H1 (cell line): ENCODE data around the gene NUP210. TPM values are rescaled to one million over a fixed set of nuclear protein-coding genes. Genes with fewer than 3 reads are reported as not detected.

Source experiments
- BACH1 ChIP-seq: IDR thresholded peaks from 2 replicates; pipeline ENCODE4 v1.6.1; 2012; ENCODE audit warnings: low read length, improper control_type of control experiment
- CHD7 ChIP-seq: fragments of 300-600 bp; sonication (generic); IDR thresholded peaks from 2 replicates; pipeline ENCODE4 v1.7.1; 2012; ENCODE audit warnings: low read length, moderate library complexity, mild to moderate bottlenecking, inconsistent platforms; ENCODE audit not compliant: insufficient replicate concordance
- KDM5A ChIP-seq: fragments of 200-600 bp; IDR thresholded peaks from 2 replicates; pipeline ENCODE4 v1.7.1; 2012; ENCODE audit warnings: mild to moderate bottlenecking, low read length, inconsistent platforms, mixed read lengths
- SIRT6 ChIP-seq: IDR thresholded peaks from one replicate; pipeline ENCODE4 v1.7.1; 2012; ENCODE audit warnings: low read length, inconsistent platforms
- TEAD4 ChIP-seq: IDR thresholded peaks from 2 replicates; pipeline ENCODE4 v1.6.1; 2012; ENCODE audit warnings: low read depth, low read length, inconsistent platforms, mixed read lengths
- polyA plus RNA-seq, 7 experiments: library from polyadenylated mRNA; depleted of rRNA in 3 of 7; stranded (reverse) in 5 of 7; unstranded in 2 of 7; fragments of >200 nt in 5 of 7; fragments of 200-250 nt in 2 of 7; gene quantifications; 1 replicate in 5 of 7; 2 replicates in 1 of 7; 4 replicates in 1 of 7; pipeline versions ENCODE4 v1.2.1 to v1.2.3, GENCODE V29; 2011 to 2013; ENCODE audit warnings: missing spikeins in 2 of 7, mixed read lengths in 2 of 7
- total RNA-seq: library from RNA; stranded (reverse); fragmentation: NEBNext Ultra II Directional; extraction: Animal tissue kit (Norgen Biotek cat#: 25700); gene quantifications from 2 replicates; pipeline ENCODE4 v1.2.1, GENCODE V29; 2021

NUP210 gene
- total and polyA plus RNA-seq, 2 of the 8 experiments (the other 6 are each of a cell fraction or from before 2014, with no cell fraction given): 51.0 to 53.7 TPM

- TF ChIP-seq CHD7: no peak
- no peak for TF ChIP-seq TEAD4
- TF ChIP-seq SIRT6: no peak
- TF ChIP-seq BACH1: no peak
- no peak for TF ChIP-seq KDM5A
Measured at GRCh38 chr3:13332158-13332557, 88.0 kb downstream of the NUP210 start (continued).
